HFF-Myc (cell line): Measurements from ENCODE around the gene FILIP1.

Experiments
- DNase-seq: peaks from one replicate; pipeline ENCODE4 v3.0.0-alpha.2; 2011; ENCODE audit warnings: low read depth; ENCODE audit errors: extremely low read depth
- H3K4me3 ChIP-seq: replicated peaks from 2 replicates; pipeline ENCODE4 v1.5.1; 2011; ENCODE audit warnings: low read depth, mild to moderate bottlenecking, control low read depth, low read length
- CTCF ChIP-seq: IDR thresholded peaks from 2 replicates; pipeline ENCODE4 v1.5.1; 2012; ENCODE audit warnings: mild to moderate bottlenecking, low read depth, low read length, control low read depth; ENCODE audit errors: missing control alignments

FILIP1 gene

GRCh38 chr6:75262716-75263400 lies 230.7 kb downstream of the FILIP1 start:
- DNase-seq = no peak
- TF ChIP-seq CTCF = no peak

GRCh38 chr6:75261299-75261698 lies 232.3 kb downstream of the FILIP1 start:
- no peak for DNase-seq
- no peak overlapping the region for H3K4me3 ChIP-seq
- TF ChIP-seq CTCF = no peak

More at GRCh38 chr6:75262716-75263400, 230.7 kb downstream of the FILIP1 start:
- no peak overlapping the region for H3K4me3 ChIP-seq

- H3K4me3 ChIP-seq = no peak overlapping the region
- TF ChIP-seq CTCF = no peak
- DNase-seq = no peak
These were observed 236.1 kb downstream of the FILIP1 start for GRCh38 chr6:75257343-75258087.

GRCh38 chr6:75250552-75250951 lies 243.0 kb downstream of the FILIP1 start:
- no peak overlapping the region for H3K4me3 ChIP-seq
- TF ChIP-seq CTCF = no peak

GRCh38 chr6:75249837-75250236 lies 243.8 kb downstream of the FILIP1 start:
- H3K4me3 ChIP-seq = no peak overlapping the region
- no peak for DNase-seq
- no peak for TF ChIP-seq CTCF

More at GRCh38 chr6:75250552-75250951, 243.0 kb downstream of the FILIP1 start:
- no peak for DNase-seq

- H3K4me3 ChIP-seq = no peak overlapping the region
- no peak for DNase-seq
- no peak for TF ChIP-seq CTCF
These were observed 247.2 kb downstream of the FILIP1 start for GRCh38 chr6:75246386-75246785.
